Measurements from ENCODE around the gene SPTBN1.

- TF ChIP-seq BHLHE40 (IDR thresholded peaks at IDR 0.05; ENCODE audit: borderline replicate concordance) (no peak), FOXM1 (IDR thresholded peaks at IDR 0.05; ENCODE audit: borderline replicate concordance) (no peak), TARDBP (IDR thresholded peaks at IDR 0.05) (no peak), L3MBTL2 (conservative IDR thresholded peaks at IDR 0.05) (no peak), SUZ12 (IDR thresholded peaks at IDR 0.05) (no peak), SP1 (IDR thresholded peaks at IDR 0.05) (no peak), NFRKB (IDR thresholded peaks at IDR 0.05) (no peak), FOXA1 (IDR thresholded peaks at IDR 0.05) (no peak), CTBP1 (IDR thresholded peaks at IDR 0.05; ENCODE audit: borderline replicate concordance) (no peak), HDGF (IDR thresholded peaks at IDR 0.05; ENCODE audit: borderline replicate concordance) (no peak), ZNF384 (IDR thresholded peaks at IDR 0.05) (no peak)
Measured at GRCh38 chr2:54635554-54636152, 179.5 kb downstream of the SPTBN1 start.

Measured in HEK293T (cell line).